Sigmoid colon (tissue), 7 donors: ENCODE measurements around the gene KRTAP4-8. TPM values are rescaled to one million over a fixed set of nuclear protein-coding genes. Genes with fewer than 3 reads are reported as not detected.
"Not testable (repeated sequence)": the region's sequence is repeated elsewhere in the genome, so short reads cannot be mapped to it uniquely, and the experiment has no call there.

ENCODE experiments used
- DNase-seq: peaks from one replicate; pipeline ENCODE4 v3.0.0-alpha.2; 2019
- H3K27ac ChIP-seq, 4 donors: fragments of 200-600 bp; sonication (generic); one replicate each; pipeline ENCODE4 v1.5.1; 2016 to 2019; ENCODE audit warnings: mild to moderate bottlenecking in 1 of 4
- H3K27me3 ChIP-seq, 3 donors: fragments of 200-600 bp; sonication (generic); one replicate each; pipeline ENCODE4 v1.5.1; 2019; ENCODE audit warnings: mild to moderate bottlenecking in 1 of 3
- H3K36me3 ChIP-seq, 4 donors: fragments of 200-600 bp; sonication (generic); one replicate each; pipeline ENCODE4 v1.5.1; 2016 to 2019
- H3K4me1 ChIP-seq, 4 donors: fragments of 200-600 bp; sonication (generic); one replicate each; pipeline ENCODE4 v1.5.1; 2017 to 2019
- H3K4me3 ChIP-seq, 4 donors: fragments of 200-600 bp; sonication (generic); one replicate each; pipeline ENCODE4 v1.5.1; 2017 to 2019; ENCODE audit warnings: mild to moderate bottlenecking in 2 of 4, moderate library complexity in 1 of 4
- H3K9me3 ChIP-seq, 4 donors: fragments of 200-600 bp in 3 of 4; sonication (generic) in 3 of 4; one replicate each; pipeline versions ENCODE4 v1.5.1 to v1.6.1; 2013 to 2019
- CTCF ChIP-seq, 4 experiments: fragments of 450-650 bp in 3 of 4; fragments of 200-600 bp in 1 of 4; IDR thresholded peaks; one replicate each; pipeline ENCODE4 v1.5.1; 2016 to 2019; ENCODE audit warnings: antibody characterized with exemption in 4 of 4, mild to moderate bottlenecking in 3 of 4, moderate library complexity in 2 of 4
- EP300 ChIP-seq, 4 donors: sonication (generic); formaldehyde crosslinking; IDR thresholded peaks; one replicate each; pipeline ENCODE4 v1.6.1; 2017; ENCODE audit warnings: antibody characterized with exemption in 4 of 4
- POLR2A ChIP-seq, 2 donors: fragments of 450-650 bp; IDR thresholded peaks; one replicate each; pipeline ENCODE4 v1.6.1; 2016; ENCODE audit warnings: antibody characterized with exemption in 2 of 2, mild to moderate bottlenecking in 2 of 2, moderate library complexity in 2 of 2
- POLR2AphosphoS5 ChIP-seq, 4 donors: sonication (generic); formaldehyde crosslinking; IDR thresholded peaks; one replicate each; pipeline ENCODE4 v1.6.1; 2017; ENCODE audit warnings: antibody characterized with exemption in 4 of 4
- WGBS, 2 donors: extraction: QIAGEN DNeasy Blood & Tissue Kit; methylation state at CpG; one replicate each; pipeline ENCODE4 v1.1.7; 2013; 5-methylcytosine and 5-hydroxymethylcytosine counted together
- intact Hi-C: fragments of 100-400 bp; cut with DNase I; formaldehyde crosslinking; loops from one replicate; pipeline ENCODE4 v1.15.1; 2023
- polyA plus RNA-seq, 3 donors: library from polyadenylated mRNA; stranded (reverse); fragments of 200-250 nt; gene quantifications; one replicate each; pipeline ENCODE4 v1.2.3, GENCODE V29; 2013
- total RNA-seq, 4 donors: library from RNA; depleted of rRNA; stranded (reverse); fragments of >200 nt; gene quantifications; one replicate each; pipeline ENCODE4 v1.1.0, GENCODE V29; 2016
- donor health status: healthy with polysubstance abuse.
- donor health status: Bipolar disorder and iron deficiency.
- donor health status: healthy.

KRTAP4-8 gene
- total and polyA plus RNA-seq, 7 donors = not detected

- TF ChIP-seq CTCF (IDR thresholded peaks at IDR 0.05) = no peak
- no peak for TF ChIP-seq EP300 (IDR thresholded peaks at IDR 0.05)
- TF ChIP-seq POLR2AphosphoS5 (IDR thresholded peaks at IDR 0.05) = no peak
- no peak for TF ChIP-seq POLR2A (IDR thresholded peaks at IDR 0.05)
- H3K27me3 ChIP-seq = no peaks in the 10 kb centered on the region
- H3K36me3 ChIP-seq = no peaks in the 10 kb centered on the region
- H3K4me1 ChIP-seq = peaks cover 0 to 21% (median 9%) of the 10 kb centered on the region in 4 donors
- WGBS, 2 donors = 61 to 72% methylated on average over 4 of the region's 4 CpGs
- H3K9me3 ChIP-seq = no peaks in the 10 kb centered on the region
- no peak for DNase-seq
- no peak overlapping the region for H3K4me3 ChIP-seq
- no peak overlapping the region for H3K27ac ChIP-seq
- intact Hi-C loops = no loop called here
Observed at GRCh38 chr17:41063449-41063848, 34.5 kb downstream of the KRTAP4-8 start.

- Histone ChIP-seq H3K4me1 (peaks cover 0 to 21% (median 9%) of the 10 kb centered on the region in 4 donors), H3K9me3 (no peaks in the 10 kb centered on the region), H3K27me3 (no peaks in the 10 kb centered on the region), H3K27ac (no peak overlapping the region), H3K4me3 (no peak overlapping the region), H3K36me3 (no peaks in the 10 kb centered on the region)
- 63 to 76% methylated on average over 1 of the region's 1 CpG for WGBS, 2 donors
- TF ChIP-seq POLR2AphosphoS5 (IDR thresholded peaks at IDR 0.05) (no peak), EP300 (IDR thresholded peaks at IDR 0.05) (no peak), CTCF (IDR thresholded peaks at IDR 0.05) (no peak), POLR2A (IDR thresholded peaks at IDR 0.05) (no peak)
- intact Hi-C loops = no loop called here
- no peak for DNase-seq
Observed at GRCh38 chr17:41061964-41062363, 36.0 kb downstream of the KRTAP4-8 start.

GRCh38 chr17:41060052-41060604, 37.8 kb downstream of the KRTAP4-8 start, which contains the start of gene KRTAP2-3:
Gene KRTAP2-3, minus strand, starts transcription at chr17:41060114. Its CDS starts 64 bp downstream, at chr17:41060050.
- no peaks in the 10 kb centered on the region for H3K9me3 ChIP-seq
- no peak within 1 kb of the TSS for H3K27ac ChIP-seq
- peaks cover 0 to 21% (median 9%) of the 10 kb centered on the region in 4 donors for H3K4me1 ChIP-seq
- intact Hi-C loops = no loop called here
- no peaks in the 10 kb centered on the region for H3K36me3 ChIP-seq
- no peak for TF ChIP-seq POLR2AphosphoS5 (IDR thresholded peaks at IDR 0.05)
- TF ChIP-seq CTCF (IDR thresholded peaks at IDR 0.05) = no peak
- no peak for TF ChIP-seq EP300 (IDR thresholded peaks at IDR 0.05)
- no peak for TF ChIP-seq POLR2A (IDR thresholded peaks at IDR 0.05)
- H3K27me3 ChIP-seq = no peaks in the 10 kb centered on the region
- WGBS, 2 donors = 69 to 70% methylated on average over 6 of the region's 6 CpGs
- no peak within 1 kb of the TSS for H3K4me3 ChIP-seq
- no peak for DNase-seq

- H3K27ac ChIP-seq, H3K4me3 ChIP-seq, H3K9me3 ChIP-seq, H3K36me3 ChIP-seq, H3K27me3 ChIP-seq, DNase-seq, intact Hi-C loops: not testable (repeated sequence)
- WGBS, 2 donors = 39 to 53% methylated on average over 13 to 14 of the region's 31 CpGs
- H3K4me1 ChIP-seq = peaks cover 0 to 21% (median 9%) of the 10 kb centered on the region in 4 donors
Observed at GRCh38 chr17:41059276-41060051, 38.5 kb downstream of the KRTAP4-8 start.

- 70 to 85% methylated on average over 5 of the region's 5 CpGs for WGBS, 2 donors
- intact Hi-C loops = no loop called here
- no peak for DNase-seq
- Histone ChIP-seq H3K27ac (no peak overlapping the region), H3K36me3 (no peaks in the 10 kb centered on the region), H3K27me3 (no peaks in the 10 kb centered on the region), H3K9me3 (no peaks in the 10 kb centered on the region), H3K4me3 (no peak overlapping the region), H3K4me1 (peaks cover 0 to 21% (median 9%) of the 10 kb centered on the region in 4 donors)
- no peak for TF ChIP-seq POLR2A (IDR thresholded peaks at IDR 0.05)
Observed at GRCh38 chr17:41058741-41059140, 39.2 kb downstream of the KRTAP4-8 start.
